H54 (cell line): Measurements from ENCODE around the gene PARVA.
"Not testable (repeated sequence)": the region's sequence is repeated elsewhere in the genome, so short reads cannot be mapped to it uniquely, and the experiment has no call there.

Source experiments
- DNase-seq: peaks from one replicate; pipeline ENCODE4 v3.0.0; 2011; ENCODE audit warnings: low spot score, mixed read lengths; ENCODE audit not compliant: insufficient read length
- FAIRE-seq: peaks from 3 replicates; lab custom pipeline; 2011; peaks lifted over from hg19 to GRCh38; lab: Jason Lieb, UNC
- POLR2A ChIP-seq: IDR thresholded peaks from 2 replicates; pipeline ENCODE4 v1.6.1; 2011; ENCODE audit warnings: low read depth, mild to moderate bottlenecking, low read length

Gene PARVA

DNA sequence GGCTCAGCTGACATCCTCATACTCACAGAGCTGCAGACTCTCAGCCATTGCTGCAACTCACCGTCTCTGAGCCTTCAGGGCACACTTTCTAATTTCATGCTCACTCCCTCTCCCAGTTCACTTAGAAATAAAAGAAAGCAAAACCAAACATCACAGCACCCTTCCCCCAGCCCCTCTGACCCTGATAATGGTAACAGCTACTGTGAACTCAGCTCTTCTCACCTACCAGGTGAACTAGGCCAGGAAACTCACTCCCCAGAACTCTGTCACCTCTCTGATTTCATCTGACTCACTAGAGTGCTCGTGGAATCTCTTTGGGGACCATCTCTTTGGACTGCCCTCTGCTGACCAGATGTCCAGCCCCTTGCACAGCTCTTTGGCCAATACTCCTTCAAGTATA, 14.5 kb upstream of the PARVA start:
- TF ChIP-seq POLR2A, result no peak
- FAIRE-seq (no peak), DNase-seq (no peak)

DNA sequence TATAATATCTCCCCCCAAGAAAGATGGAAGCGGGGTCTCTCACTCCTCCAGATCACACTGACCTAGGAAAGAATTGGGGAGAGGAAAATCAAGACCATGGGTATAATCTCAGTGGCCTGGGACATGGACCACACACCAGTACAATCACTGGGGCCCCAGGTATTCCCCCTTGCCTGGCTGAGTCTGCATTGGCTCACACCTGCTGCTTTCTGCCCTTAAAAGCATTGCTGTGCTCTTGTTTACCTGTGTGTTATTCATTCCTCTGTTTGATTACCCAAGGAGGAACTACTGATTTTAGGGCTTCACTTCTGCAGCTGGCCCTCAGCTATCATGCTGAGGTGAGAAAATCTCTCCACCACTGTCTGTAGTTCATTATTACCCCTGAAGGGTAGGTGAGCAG, 14.0 kb upstream of the PARVA start:
- DNase-seq, result no peak
- no peak for FAIRE-seq
- TF ChIP-seq POLR2A, result no peak

DNA sequence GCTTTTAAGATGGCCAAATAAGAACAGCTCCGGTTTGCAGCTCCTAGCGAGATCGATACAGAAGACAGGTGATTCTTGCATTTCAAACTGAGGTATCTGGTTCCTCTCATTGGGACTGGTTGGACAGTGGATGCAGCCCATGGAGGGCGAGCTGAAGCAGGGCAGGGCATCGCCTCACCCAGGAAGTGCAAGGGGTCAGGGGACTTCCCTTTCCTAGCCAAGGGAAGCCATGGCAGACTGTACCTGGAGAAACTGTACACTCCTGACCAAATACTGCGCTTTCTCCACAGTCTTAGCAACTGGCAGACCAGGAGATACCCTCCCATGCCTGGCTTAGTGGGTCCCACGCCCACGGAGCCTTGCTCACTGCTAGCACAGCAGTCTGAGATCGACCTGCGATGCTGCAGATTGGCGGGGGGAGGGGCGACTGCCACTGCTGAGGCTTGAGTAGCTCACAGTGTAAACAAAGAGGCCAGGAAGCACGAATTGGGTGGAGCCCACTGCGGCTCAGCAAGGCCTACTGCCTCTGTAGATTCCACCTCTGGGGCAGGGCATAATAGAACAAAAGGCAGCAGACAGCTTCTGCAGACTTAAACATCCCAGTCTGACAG, 11.3 kb upstream of the PARVA start:
- FAIRE-seq, DNase-seq: not testable (repeated sequence)

DNA sequence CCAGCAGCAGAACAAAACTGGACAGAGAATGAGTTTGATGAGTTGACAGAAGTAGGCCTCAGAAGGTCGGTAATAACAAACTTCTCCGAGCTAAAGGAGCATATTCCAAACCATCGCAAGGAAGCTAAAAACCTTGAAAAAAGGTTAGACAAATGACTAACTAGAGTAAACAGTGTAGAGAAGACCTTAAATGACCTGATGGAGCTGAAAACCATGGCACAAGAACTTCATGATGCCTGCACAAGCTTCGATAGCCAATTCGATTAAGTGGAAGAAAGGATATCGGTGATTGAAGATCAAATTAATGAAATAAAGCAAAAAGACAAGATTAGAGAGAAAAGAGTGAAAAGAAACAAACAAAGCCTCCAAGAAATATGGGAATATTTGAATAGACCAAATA, 10.3 kb upstream of the PARVA start:
- DNase-seq, FAIRE-seq: not testable (repeated sequence)

DNA sequence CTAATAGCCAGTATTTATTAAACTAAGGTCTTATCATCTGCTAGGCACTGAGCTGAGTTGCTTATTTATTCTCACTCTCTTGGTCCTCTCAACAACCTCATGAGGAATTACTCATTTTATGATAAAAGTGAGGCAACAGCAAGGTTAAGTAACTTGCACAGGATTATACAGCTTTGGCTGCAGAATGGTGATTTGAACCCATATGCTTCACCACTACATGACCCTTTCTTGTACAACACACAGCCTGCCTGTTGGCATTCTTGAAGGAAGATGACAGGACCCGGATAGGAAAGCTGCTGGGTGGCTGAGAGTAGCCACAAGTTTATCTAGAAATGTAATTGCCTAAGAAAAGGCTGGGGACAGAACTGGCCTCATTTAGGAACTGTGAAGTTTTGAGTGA, 5.3 kb upstream of the PARVA start:
- FAIRE-seq (no peak), DNase-seq (no peak)
- TF ChIP-seq POLR2A, result no peak

DNA sequence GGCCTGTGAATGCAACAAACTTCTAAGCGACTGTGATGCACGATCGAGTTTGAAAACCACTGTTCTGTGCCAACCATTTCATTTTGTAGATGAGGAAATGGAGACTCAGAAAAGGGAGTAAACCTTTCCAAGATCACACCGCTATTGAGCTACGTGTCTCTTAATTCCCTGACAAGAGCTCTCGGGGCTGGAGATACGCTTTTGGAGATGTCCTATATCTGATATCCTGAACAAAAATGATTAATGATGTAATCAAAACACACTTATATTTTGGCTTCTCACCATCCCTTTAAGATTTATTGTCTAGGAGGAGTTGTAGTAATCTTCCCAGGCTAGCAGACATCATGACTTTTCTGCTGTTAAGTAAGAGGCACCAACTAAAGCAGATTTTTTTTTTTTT, 1.7 kb upstream of the PARVA start:
- DNase-seq, result no peak
- no peak for TF ChIP-seq POLR2A
- FAIRE-seq, result no peak

DNA sequence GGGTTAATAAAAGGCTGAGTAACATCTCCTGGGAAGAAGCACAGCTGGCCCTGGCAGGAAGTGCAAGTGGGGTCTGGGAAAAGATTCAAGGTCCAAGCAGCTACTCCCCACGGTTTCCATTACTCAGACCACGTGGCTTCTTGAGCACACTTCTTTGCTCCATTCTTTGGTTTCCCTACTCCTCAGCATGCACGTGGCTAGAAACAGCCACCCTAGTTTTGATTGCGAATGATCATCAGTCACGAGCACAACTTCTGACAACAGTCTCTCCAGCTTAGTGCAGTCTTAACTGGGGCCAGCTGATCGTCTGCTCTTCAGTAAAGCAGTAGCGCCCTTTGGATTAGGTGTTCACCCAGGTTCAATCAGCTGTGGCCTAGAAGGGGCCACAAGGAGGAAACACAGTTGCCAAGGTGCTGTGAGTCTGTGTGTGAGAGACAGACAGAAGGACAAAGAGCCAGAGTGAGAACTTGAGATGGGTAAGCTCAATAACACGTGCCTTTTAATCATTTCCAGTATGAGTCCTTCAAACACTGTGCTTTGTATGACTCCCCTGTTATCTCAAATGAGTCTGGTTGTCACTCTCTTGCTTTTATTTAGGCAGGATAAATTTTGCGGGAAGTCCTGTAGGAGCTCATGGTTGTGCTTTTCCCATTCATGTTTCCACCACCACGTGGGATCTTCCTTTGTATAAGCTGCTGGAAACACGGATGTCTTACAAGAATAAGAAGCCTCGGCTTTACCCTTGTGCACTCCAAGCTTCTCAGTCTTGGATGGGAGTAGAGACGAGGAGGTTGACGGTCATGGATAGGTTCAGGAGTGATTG, 901 bp upstream of the PARVA start:
- TF ChIP-seq POLR2A, result no peak
- DNase-seq (no peak), FAIRE-seq (no peak)

DNA sequence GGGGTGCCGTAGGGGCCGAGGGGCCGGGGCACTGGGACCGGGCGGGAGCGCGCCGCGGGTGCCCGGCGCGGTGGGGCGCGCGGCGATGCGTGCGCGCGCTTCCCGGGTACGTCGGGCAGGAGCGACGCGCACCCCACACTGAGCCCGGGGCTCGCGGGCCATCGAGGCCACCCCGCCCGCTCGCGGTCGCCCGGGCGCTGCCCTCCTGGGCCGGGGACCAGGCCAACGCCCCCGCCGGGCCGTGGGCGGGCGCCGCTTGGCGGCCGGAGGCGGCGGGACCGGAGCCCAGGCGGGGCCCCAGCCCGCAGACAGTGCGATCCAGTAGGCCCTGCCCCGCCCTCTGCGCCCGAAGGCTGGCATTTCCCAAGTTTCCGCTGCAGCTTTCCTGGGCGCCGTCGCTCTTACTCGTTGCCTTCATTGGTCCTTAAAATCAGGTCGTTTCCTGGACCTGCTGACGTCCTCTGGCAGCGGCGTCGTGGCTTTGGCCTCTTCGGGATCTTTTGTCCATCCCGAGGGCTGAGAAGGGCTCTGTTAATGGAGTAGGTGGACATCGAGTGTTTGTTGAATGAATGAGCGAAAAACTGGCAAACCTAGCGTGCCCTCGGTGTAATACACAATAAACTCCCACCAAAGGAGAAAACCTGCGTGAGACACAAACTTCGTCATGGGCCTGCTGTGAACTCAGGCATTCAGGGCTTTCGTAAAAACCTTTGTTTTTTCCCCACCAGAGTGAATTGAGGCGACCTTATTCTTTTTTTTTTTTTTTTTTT, 638 bp downstream of the PARVA start:
- FAIRE-seq (no peak), DNase-seq (peak; percentile 69)
- no peak for TF ChIP-seq POLR2A

DNA sequence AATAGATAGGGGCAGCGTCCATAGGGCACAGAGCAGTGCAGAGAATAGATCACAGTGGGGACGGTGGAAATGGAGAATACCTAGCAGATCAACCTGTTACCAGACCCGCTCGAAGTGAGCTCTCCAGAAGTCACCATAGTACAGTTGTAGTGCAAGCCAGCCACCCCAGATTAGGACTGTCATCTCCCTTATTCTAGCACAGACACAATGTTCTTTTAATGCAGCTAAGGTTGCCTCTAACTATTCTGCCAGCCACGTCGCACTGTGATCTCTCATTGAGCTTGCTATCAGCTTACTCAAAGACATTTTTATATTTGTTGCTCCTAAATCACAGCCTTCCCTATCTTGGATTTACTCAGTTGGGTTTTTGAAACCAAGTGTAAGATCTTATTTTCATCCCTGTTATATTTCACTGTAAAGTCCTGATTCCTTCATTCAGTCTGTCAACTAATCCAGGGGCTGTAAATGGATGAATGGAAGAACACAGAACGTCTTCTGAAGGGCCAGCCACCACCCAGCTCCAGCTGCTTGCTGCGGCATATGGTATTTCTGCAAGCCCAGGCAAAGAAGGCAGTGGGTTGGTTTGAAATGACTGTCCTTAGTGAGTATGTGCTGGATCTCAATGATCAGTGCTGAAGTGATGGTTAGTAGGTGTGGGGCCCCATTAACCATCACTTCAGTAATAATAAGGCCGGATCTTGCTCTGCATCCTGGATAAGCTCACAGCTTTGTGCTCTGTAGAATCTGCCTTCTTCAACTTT, 3.4 kb downstream of the PARVA start:
- DNase-seq, result no peak
- no peak for FAIRE-seq
- TF ChIP-seq POLR2A, result no peak

DNA sequence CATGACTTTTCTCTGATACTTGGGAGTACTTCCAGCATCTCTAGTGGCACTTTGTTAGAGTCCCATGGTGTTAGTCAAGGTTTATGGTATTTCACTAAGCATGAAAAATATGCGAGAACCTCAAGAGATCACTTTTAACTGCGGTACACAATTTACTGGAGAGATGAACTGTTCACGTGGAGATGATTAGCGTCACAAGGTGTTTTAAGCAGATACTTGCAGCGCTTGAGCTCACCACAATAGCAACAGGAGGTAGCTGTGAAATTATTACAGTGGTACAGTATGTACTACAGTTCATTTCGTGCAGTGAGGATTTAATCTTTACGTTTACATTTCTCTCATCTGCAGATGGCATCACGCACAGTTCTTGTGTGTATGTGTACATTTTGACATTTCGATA, 4.5 kb downstream of the PARVA start:
- no peak for FAIRE-seq
- no peak for TF ChIP-seq POLR2A
- no peak for DNase-seq

DNA sequence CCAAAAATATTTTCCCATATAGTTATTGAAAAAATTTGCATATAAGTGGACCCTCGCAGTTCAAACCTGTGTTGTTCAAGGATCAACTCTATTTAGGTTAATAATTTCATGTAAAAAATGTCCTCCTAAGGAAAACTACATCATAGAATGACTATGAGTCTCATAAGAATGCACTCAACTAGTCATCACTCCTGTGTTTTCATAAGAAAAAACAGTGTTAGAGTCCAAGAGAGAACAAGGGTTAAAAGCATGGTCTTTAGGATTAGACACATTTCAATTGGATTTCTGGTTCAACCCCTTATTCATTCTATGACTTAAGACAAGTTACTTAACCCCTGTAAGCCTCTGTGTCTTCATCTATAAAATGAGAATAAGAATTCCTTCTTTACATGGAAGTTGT, 5.1 kb downstream of the PARVA start:
- FAIRE-seq (no peak), DNase-seq (no peak)
- TF ChIP-seq POLR2A, result no peak

DNA sequence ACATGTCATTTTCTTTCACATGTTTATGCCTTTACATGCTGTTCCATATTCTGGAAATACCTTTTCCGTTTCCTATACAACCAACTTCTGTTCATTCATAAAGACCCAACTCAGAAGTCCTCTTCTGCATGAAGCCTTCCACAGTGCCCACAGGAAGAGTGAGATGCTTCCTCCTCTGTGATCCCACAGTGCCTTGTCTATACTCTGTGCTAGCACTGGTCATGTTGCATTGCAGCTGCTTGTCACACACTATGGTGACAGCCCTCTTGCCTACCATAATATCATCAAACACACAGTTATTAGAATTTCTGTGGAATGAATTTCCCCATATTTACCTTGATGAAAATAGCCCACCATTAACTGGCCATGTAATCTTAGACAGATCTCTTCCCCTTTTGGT, 8.9 kb downstream of the PARVA start:
- TF ChIP-seq POLR2A, result no peak
- FAIRE-seq, result no peak
- DNase-seq, result no peak

DNA sequence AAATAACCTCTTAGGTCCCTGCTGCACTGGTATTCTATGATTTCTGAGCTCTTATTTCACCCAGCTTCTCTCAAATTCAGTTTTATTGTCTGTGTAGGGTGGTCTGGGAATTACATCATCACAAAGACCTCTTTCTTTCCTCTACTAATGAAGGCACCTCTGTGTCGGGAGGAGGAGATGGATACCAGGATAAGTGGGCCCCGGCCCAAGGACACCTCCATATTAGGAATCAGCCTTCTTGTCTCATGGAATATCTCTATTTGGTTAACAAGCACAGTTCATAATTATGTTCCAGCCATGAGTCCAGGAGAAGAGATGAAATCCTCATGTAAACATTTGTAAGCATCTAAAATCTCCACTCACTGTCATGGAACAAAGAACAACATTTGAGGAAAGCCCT, 9.4 kb downstream of the PARVA start:
- no peak for TF ChIP-seq POLR2A
- FAIRE-seq, result no peak

DNA sequence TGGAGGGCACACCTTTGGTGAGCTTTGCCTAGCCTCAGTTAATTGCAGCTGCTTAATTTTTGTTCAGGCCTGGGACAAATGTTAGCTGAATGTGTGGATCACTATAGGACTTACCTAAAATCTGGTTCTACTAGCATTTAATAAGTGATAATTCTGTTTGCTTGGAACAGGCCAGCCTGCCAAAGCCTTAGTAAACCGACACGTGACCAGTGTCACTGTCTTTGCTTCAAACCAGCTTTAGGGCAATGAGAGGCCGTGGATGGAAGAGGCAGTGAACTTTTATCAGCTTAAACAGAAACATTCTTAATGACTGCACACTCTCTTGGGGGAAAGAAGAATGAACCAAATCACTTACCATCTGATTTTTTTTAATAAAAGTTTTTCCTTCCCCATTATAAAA, 10.8 kb downstream of the PARVA start:
- no peak for FAIRE-seq
- TF ChIP-seq POLR2A, result no peak
- DNase-seq, result no peak

More for the DNA sequence above, 9.4 kb downstream of the PARVA start:
- no peak for DNase-seq
